HEK293 (cell line): ENCODE data around the gene RB1.
A peak's percentile ranks its signal among the peaks of the same experiment; 100 is the strongest.

Experiments
- CTCF ChIA-PET: fragments of 350-600 bp; formaldehyde crosslinking; extraction: SDS; loops from one replicate; lab custom pipeline; 2021; ENCODE audit warnings: antibody characterized with exemption; lab: Yijun Ruan, JAX
- POLR2A ChIA-PET: fragments of 300-600 bp; formaldehyde crosslinking; extraction: SDS; loops from one replicate; lab custom pipeline; 2020; ENCODE audit warnings: antibody characterized with exemption, inconsistent platforms; lab: Yijun Ruan, JAX
- H3K27ac ChIP-seq: fragments of 200-500 bp; sonication (Bioruptor generic); 2 replicates; pipeline ENCODE4 v1.5.1; 2014; ENCODE audit warnings: low read depth, low read length, control low read depth, inconsistent platforms; ENCODE audit errors: extremely low read depth
- H3K36me3 ChIP-seq, 2 experiments: fragments of 200-500 bp in 1 of 2; sonication (Bioruptor generic) in 1 of 2; 1 replicate in 1 of 2; 2 replicates in 1 of 2; pipeline ENCODE4 v1.5.1; 2014 to 2017; ENCODE audit warnings: inconsistent platforms in 2 of 2, low read length in 2 of 2; ENCODE audit not compliant: control insufficient read depth in 2 of 2, insufficient read depth in 1 of 2
- H3K4me1 ChIP-seq: fragments of 200-500 bp; sonication (Bioruptor generic); 2 replicates; pipeline ENCODE4 v1.5.1; 2014; ENCODE audit warnings: mild to moderate bottlenecking, low read length, inconsistent platforms; ENCODE audit not compliant: control insufficient read depth, insufficient read depth
- H3K4me3 ChIP-seq: 2 replicates; pipeline ENCODE4 v1.5.1; 2011; ENCODE audit warnings: low read depth, mild to moderate bottlenecking, control low read depth, low read length, moderate library complexity
- H3K9me3 ChIP-seq: fragments of 200-500 bp; sonication (Bioruptor generic); 2 replicates; pipeline ENCODE4 v1.5.1; 2014; ENCODE audit warnings: low read depth, low read length, inconsistent platforms; ENCODE audit not compliant: control insufficient read depth, insufficient read depth
- EGR2 ChIP-seq: fragments of 450-650 bp; formaldehyde crosslinking; IDR thresholded peaks from 2 replicates; pipeline ENCODE4 v1.5.1; 2016; ENCODE audit warnings: low read depth, missing biosample characterization, missing genetic modification characterization
- HOXD13 ChIP-seq: sonication (generic); formaldehyde crosslinking; IDR thresholded peaks from 2 replicates; pipeline ENCODE4 v1.8.0; 2022; ENCODE audit warnings: missing genetic modification reagents, borderline replicate concordance
- KLF9 ChIP-seq: fragments of 450-650 bp; formaldehyde crosslinking; IDR thresholded peaks from 2 replicates; pipeline ENCODE4 v1.5.1; 2016; ENCODE audit warnings: missing biosample characterization, missing genetic modification characterization, low read depth
- OVOL3 ChIP-seq: fragments of 450-650 bp; formaldehyde crosslinking; IDR thresholded peaks from 2 replicates; pipeline ENCODE4 v1.5.1; 2016; ENCODE audit warnings: missing biosample characterization, missing genetic modification characterization
- PRDM1 ChIP-seq: fragments of 450-650 bp; formaldehyde crosslinking; IDR thresholded peaks from 2 replicates; pipeline ENCODE4; 2016; ENCODE audit warnings: missing biosample characterization, missing genetic modification characterization
- SETDB1 ChIP-seq: IDR thresholded peaks from one replicate; pipeline ENCODE4 v1.6.1; 2017; ENCODE audit warnings: mild to moderate bottlenecking, low read length, moderate library complexity, mixed read lengths; ENCODE audit not compliant: insufficient read length
- ZNF140 ChIP-seq: fragments of 450-650 bp; formaldehyde crosslinking; IDR thresholded peaks from 2 replicates; pipeline ENCODE4 v1.5.1; 2016; ENCODE audit warnings: missing biosample characterization, missing genetic modification characterization
- ZNF148 ChIP-seq: fragments of 450-650 bp; formaldehyde crosslinking; IDR thresholded peaks from 2 replicates; pipeline ENCODE4 v1.5.0; 2017; ENCODE audit warnings: missing biosample characterization, missing genetic modification characterization, borderline replicate concordance
- ZNF175 ChIP-seq: fragments of 450-650 bp; formaldehyde crosslinking; IDR thresholded peaks from 2 replicates; pipeline ENCODE4 v1.5.1; 2016; ENCODE audit warnings: missing biosample characterization, missing genetic modification characterization
- ZNF354C ChIP-seq: fragments of 450-650 bp; formaldehyde crosslinking; IDR thresholded peaks from 2 replicates; pipeline ENCODE4 v1.5.1; 2016; ENCODE audit warnings: missing biosample characterization, missing genetic modification characterization, low read depth, borderline replicate concordance
- ZNF48 ChIP-seq: fragments of 450-650 bp; formaldehyde crosslinking; IDR thresholded peaks from 2 replicates; pipeline ENCODE4 v1.5.1; 2016; ENCODE audit warnings: missing biosample characterization, missing genetic modification characterization
- ZNF513 ChIP-seq: fragments of 450-650 bp; IDR thresholded peaks from 2 replicates; pipeline ENCODE4 v1.5.1; 2018; ENCODE audit warnings: missing biosample characterization, missing genetic modification characterization
- ZNF514 ChIP-seq: fragments of 450-650 bp; formaldehyde crosslinking; IDR thresholded peaks from 2 replicates; pipeline ENCODE4 v1.5.1; 2016; ENCODE audit warnings: missing biosample characterization, missing genetic modification characterization
- ZNF555 ChIP-seq: fragments of 450-650 bp; formaldehyde crosslinking; conservative IDR thresholded peaks from 2 replicates; pipeline ENCODE4 v1.5.1; 2017; ENCODE audit warnings: missing biosample characterization, mild to moderate bottlenecking, missing genetic modification characterization, inconsistent platforms
- ZNF585B ChIP-seq: fragments of 450-650 bp; formaldehyde crosslinking; IDR thresholded peaks from 2 replicates; pipeline ENCODE4 v1.5.1; 2016; ENCODE audit warnings: missing biosample characterization, missing genetic modification characterization
- ZNF645 ChIP-seq: fragments of 450-650 bp; formaldehyde crosslinking; IDR thresholded peaks from 2 replicates; pipeline ENCODE4; 2016; ENCODE audit warnings: missing biosample characterization, missing genetic modification characterization
- ZNF654 ChIP-seq: fragments of 450-650 bp; formaldehyde crosslinking; IDR thresholded peaks from 2 replicates; pipeline ENCODE4 v1.5.1; 2016; ENCODE audit warnings: low read depth, missing biosample characterization, missing genetic modification characterization
- ZNF747 ChIP-seq: fragments of 450-650 bp; formaldehyde crosslinking; IDR thresholded peaks from 2 replicates; pipeline ENCODE4 v1.5.1; 2016; ENCODE audit warnings: missing biosample characterization, missing genetic modification characterization
- ZNF777 ChIP-seq: fragments of 450-650 bp; formaldehyde crosslinking; IDR thresholded peaks from 2 replicates; pipeline ENCODE4 v1.5.1; 2017; ENCODE audit warnings: missing biosample characterization, missing genetic modification characterization, borderline replicate concordance
- ZNF792 ChIP-seq: fragments of 450-650 bp; formaldehyde crosslinking; IDR thresholded peaks from 2 replicates; pipeline ENCODE4 v1.5.1; 2016; ENCODE audit warnings: missing biosample characterization, missing genetic modification characterization
- ZNF837 ChIP-seq: fragments of 450-650 bp; formaldehyde crosslinking; IDR thresholded peaks from 2 replicates; pipeline ENCODE4 v1.5.1; 2016; ENCODE audit warnings: missing biosample characterization, missing genetic modification characterization

RB1 gene

GRCh38 chr13:48320399-48320790 is 16.8 kb downstream of the RB1 start:
- ChIA-PET POLR2A (no interaction called here), CTCF (interaction anchor here (0.7 kb wide), 1 partner anchor 45 kb away, joined by 3 read pairs; no protein-coding TSS in a partner anchor)
- H3K4me1 ChIP-seq: no peaks in the 10 kb centered on the region
- TF ChIP-seq ZNF140 (tag by site-specific recombination): no peak
- no peak for TF ChIP-seq ZNF555 (tag by site-specific recombination)
- no peak for TF ChIP-seq ZNF654 (tag by site-specific recombination)
- TF ChIP-seq ZNF175 (tag by site-specific recombination): no peak
- TF ChIP-seq ZNF747: no peak
- no peak for TF ChIP-seq ZNF645 (tag by site-specific recombination)
- no peak for TF ChIP-seq ZNF48 (tag by site-specific recombination)
- TF ChIP-seq ZNF513 (tag by site-specific recombination): no peak
- no peak for TF ChIP-seq ZNF585B (tag by site-specific recombination)
- no peak for TF ChIP-seq ZNF837 (tag by site-specific recombination)
- TF ChIP-seq EGR2 (tag by site-specific recombination): no peak
- TF ChIP-seq KLF9 (tag by site-specific recombination): no peak
- TF ChIP-seq ZNF792: no peak
- no peak for TF ChIP-seq PRDM1 (tag by site-specific recombination)
- H3K36me3 ChIP-seq: peaks cover 0 to 16% of the 10 kb centered on the region in 2 experiments; a peak in 1 of 3 replicates
- H3K4me3 ChIP-seq: no peak overlapping the region
- H3K9me3 ChIP-seq: no peaks in the 10 kb centered on the region
- no peak overlapping the region for H3K27ac ChIP-seq

GRCh38 chr13:48320891-48321510 is 17.4 kb downstream of the RB1 start:
- no peak overlapping the region for H3K27ac ChIP-seq
- no peaks in the 10 kb centered on the region for H3K4me1 ChIP-seq
- POLR2A ChIA-PET: no interaction called here
- TF ChIP-seq ZNF354C (tag by site-specific recombination): no peak
- TF ChIP-seq ZNF777: no peak
- no peak for TF ChIP-seq HOXD13 (CRISPR knock-in tag)
- TF ChIP-seq OVOL3 (tag by site-specific recombination): no peak
- H3K9me3 ChIP-seq: no peaks in the 10 kb centered on the region
- peaks cover 0 to 16% of the 10 kb centered on the region in 2 experiments; a peak in 1 of 3 replicates for H3K36me3 ChIP-seq
- CTCF ChIA-PET: no interaction called here
- H3K4me3 ChIP-seq: no peak overlapping the region

GRCh38 chr13:48322294-48322693 is 18.7 kb downstream of the RB1 start:
- Histone ChIP-seq H3K4me3 (no peak overlapping the region), H3K27ac (no peak overlapping the region), H3K36me3 (peaks cover 0 to 13% of the 10 kb centered on the region in 2 experiments; a peak in 1 of 3 replicates), H3K9me3 (no peaks in the 10 kb centered on the region), H3K4me1 (no peaks in the 10 kb centered on the region)
- POLR2A ChIA-PET: no interaction called here
- CTCF ChIA-PET: no interaction called here
- TF ChIP-seq ZNF148 (no peak), SETDB1 (peak; percentile 70), ZNF514 (tag by site-specific recombination) (peak; percentile 63; the same call in 1 of the 2 replicates)
